Gastrocnemius medialis (tissue), 4 donors: ENCODE measurements around the gene CT47C1.
A peak's percentile ranks its signal among the peaks of the same experiment; 100 is the strongest.

Source experiments
- CTCF ChIP-seq, 5 experiments: fragments of 450-650 bp in 3 of 5; fragments of 200-600 bp in 2 of 5; sonication (generic) in 2 of 5; IDR thresholded peaks in 4 of 5; conservative IDR thresholded peaks in 1 of 5; 1 replicate in 4 of 5; 2 replicates in 1 of 5; pipeline ENCODE4 v1.5.1; 2016 to 2019; ENCODE audit warnings: antibody characterized with exemption in 5 of 5, mild to moderate bottlenecking in 3 of 5, moderate library complexity in 3 of 5
- POLR2A ChIP-seq, 2 donors: fragments of 450-650 bp; IDR thresholded peaks; one replicate each; pipeline ENCODE4 v1.6.1; 2017; ENCODE audit warnings: antibody characterized with exemption in 2 of 2, mild to moderate bottlenecking in 2 of 2, moderate library complexity in 2 of 2

GRCh38 chrX:119067023-119067739 lies 5.6 kb upstream of the CT47C1 start:
- TF ChIP-seq POLR2A (IDR thresholded peaks at IDR 0.05) (no peak), CTCF (IDR thresholded peaks at IDR 0.05 in 4 of 5, conservative IDR thresholded peaks at IDR 0.05 in 1 of 5) (peak; percentile 39 to 67 (median 57))
